ENCODE data around the gene LRIF1.
"Not testable (repeated sequence)": the region's sequence is repeated elsewhere in the genome, so short reads cannot be mapped to it uniquely, and the experiment has no call there.

GRCh38 chr1:110991295-110991694 is 27.6 kb upstream of the LRIF1 start:
- TF ChIP-seq BHLHE40 (IDR thresholded peaks at IDR 0.05; ENCODE audit: borderline replicate concordance); ARNT (IDR thresholded peaks at IDR 0.05); TARDBP (IDR thresholded peaks at IDR 0.05); PKNOX1 (IDR thresholded peaks at IDR 0.05); ZNF384 (IDR thresholded peaks at IDR 0.05); LEF1 (IDR thresholded peaks at IDR 0.05; ENCODE audit: borderline replicate concordance); FOXM1 (IDR thresholded peaks at IDR 0.05; ENCODE audit: borderline replicate concordance); NFRKB (IDR thresholded peaks at IDR 0.05); HDGF (IDR thresholded peaks at IDR 0.05; ENCODE audit: borderline replicate concordance); SP1 (IDR thresholded peaks at IDR 0.05): not testable (repeated sequence)
